ENCODE data around the gene PHLDA1.
"Not testable (repeated sequence)": the region's sequence is repeated elsewhere in the genome, so short reads cannot be mapped to it uniquely, and the experiment has no call there.

DNA sequence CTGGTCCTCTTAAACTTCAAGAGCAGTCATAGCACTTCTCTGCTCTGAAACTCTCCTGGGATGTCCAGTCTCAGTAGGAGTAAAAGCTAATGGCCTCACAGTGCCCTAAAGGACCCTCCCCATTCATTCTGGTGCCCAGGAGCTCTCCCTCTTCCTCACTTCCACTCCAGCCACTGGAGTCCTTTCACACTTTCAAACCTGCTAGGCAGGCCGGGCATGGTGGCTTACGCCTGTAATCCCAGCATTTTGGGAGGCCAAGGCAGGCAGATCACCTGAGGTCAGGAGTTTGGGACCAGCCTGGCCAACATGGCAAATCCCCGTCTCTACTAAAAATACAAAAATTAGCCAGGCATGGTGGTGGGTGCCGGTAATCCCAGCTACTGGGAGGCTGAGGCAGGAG, 47.7 kb downstream of the PHLDA1 start:
- not testable (repeated sequence) for TF ChIP-seq EP300 (IDR thresholded peaks at IDR 0.05; ENCODE audit: low read depth); POLR2A (IDR thresholded peaks at IDR 0.05)
- TF ChIP-seq, protein P1, sequence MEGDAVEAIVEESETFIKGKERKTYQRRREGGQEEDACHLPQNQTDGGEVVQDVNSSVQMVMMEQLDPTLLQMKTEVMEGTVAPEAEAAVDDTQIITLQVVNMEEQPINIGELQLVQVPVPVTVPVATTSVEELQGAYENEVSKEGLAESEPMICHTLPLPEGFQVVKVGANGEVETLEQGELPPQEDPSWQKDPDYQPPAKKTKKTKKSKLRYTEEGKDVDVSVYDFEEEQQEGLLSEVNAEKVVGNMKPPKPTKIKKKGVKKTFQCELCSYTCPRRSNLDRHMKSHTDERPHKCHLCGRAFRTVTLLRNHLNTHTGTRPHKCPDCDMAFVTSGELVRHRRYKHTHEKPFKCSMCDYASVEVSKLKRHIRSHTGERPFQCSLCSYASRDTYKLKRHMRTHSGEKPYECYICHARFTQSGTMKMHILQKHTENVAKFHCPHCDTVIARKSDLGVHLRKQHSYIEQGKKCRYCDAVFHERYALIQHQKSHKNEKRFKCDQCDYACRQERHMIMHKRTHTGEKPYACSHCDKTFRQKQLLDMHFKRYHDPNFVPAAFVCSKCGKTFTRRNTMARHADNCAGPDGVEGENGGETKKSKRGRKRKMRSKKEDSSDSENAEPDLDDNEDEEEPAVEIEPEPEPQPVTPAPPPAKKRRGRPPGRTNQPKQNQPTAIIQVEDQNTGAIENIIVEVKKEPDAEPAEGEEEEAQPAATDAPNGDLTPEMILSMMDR (IDR thresholded peaks at IDR 0.05) = not testable (repeated sequence)

All from transverse colon (tissue), 3 donors.